IMR-90 (cell line): Measurements from ENCODE around the gene ARHGEF18. TPM values are rescaled to one million over a fixed set of nuclear protein-coding genes. Genes with fewer than 3 reads are reported as not detected.

Experiments used
- ATAC-seq: fragments of 200-7000 bp; cut with Tn5 transposase; 2 replicates; pipeline ENCODE4 v1.9.1; 2020; ENCODE audit warnings: low read depth, mild to moderate bottlenecking, moderate library complexity
- BruUV-seq: library from RNA; stranded (reverse); fragments of 400-500 nt; replicated peaks from 2 replicates; lab custom pipeline; 2021; lab: Mats Ljungman, UMichigan
- CTCF ChIA-PET: fragments of 300-600 bp; formaldehyde crosslinking; extraction: SDS; loops from one replicate; lab custom pipeline; 2021; ENCODE audit warnings: antibody characterized with exemption; lab: Yijun Ruan, JAX
- POLR2A ChIA-PET: fragments of 300-600 bp; sonication (Branson Sonifier 250); formaldehyde crosslinking; loops from one replicate; lab custom pipeline; 2022; ENCODE audit warnings: antibody characterized with exemption; ENCODE audit not compliant: unreplicated experiment; lab: Charles Lee
- DNase-seq: peaks from one replicate; pipeline ENCODE4 v3.0.0; 2013
- H2AFZ ChIP-seq: replicated peaks from 2 replicates; pipeline ENCODE3; 2013; ENCODE audit warnings: low read length, mild to moderate bottlenecking; ENCODE audit not compliant: poor library complexity
- H2AK5ac ChIP-seq: 2 replicates; pipeline ENCODE4 v1.6.1; 2013; ENCODE audit warnings: low read depth, low read length, inconsistent platforms
- H2AK9ac ChIP-seq: replicated peaks from 2 replicates; pipeline ENCODE3; 2013; ENCODE audit warnings: mild to moderate bottlenecking, low read depth, low read length, moderate library complexity; ENCODE audit not compliant: poor library complexity
- H2BK120ac ChIP-seq: 2 replicates; pipeline ENCODE4 v1.6.1; 2013; ENCODE audit warnings: low read depth, low read length, inconsistent platforms
- H2BK15ac ChIP-seq: 3 replicates; pipeline ENCODE4 v1.6.1; 2013; ENCODE audit warnings: low read depth, low read length, inconsistent platforms
- H2BK20ac ChIP-seq: 2 replicates; pipeline ENCODE4 v1.6.1; 2013; ENCODE audit warnings: low read depth, mild to moderate bottlenecking, inconsistent platforms, low read length, moderate library complexity
- H2BK5ac ChIP-seq: 2 replicates; pipeline ENCODE4 v1.6.1; 2013; ENCODE audit warnings: mild to moderate bottlenecking, low read depth, low read length, inconsistent platforms; ENCODE audit not compliant: poor library complexity, severe bottlenecking
- H3K14ac ChIP-seq: replicated peaks from 2 replicates; pipeline ENCODE4 v1.6.1; 2013; ENCODE audit warnings: low read depth, low read length, inconsistent platforms
- H3K18ac ChIP-seq: 2 replicates; pipeline ENCODE4 v1.6.1; 2013; ENCODE audit warnings: low read depth, low read length, control low read depth
- H3K23ac ChIP-seq: 2 replicates; pipeline ENCODE4 v1.6.1; 2013; ENCODE audit warnings: low read depth, low read length, inconsistent platforms
- H3K27ac ChIP-seq: 2 replicates; pipeline ENCODE4 v1.5.1; 2013; ENCODE audit warnings: mild to moderate bottlenecking, control low read depth, low read length; ENCODE audit not compliant: insufficient read depth
- H3K27me3 ChIP-seq: 2 replicates; pipeline ENCODE4 v1.6.1; 2013; ENCODE audit warnings: low read length; ENCODE audit not compliant: control insufficient read depth, insufficient read depth
- H3K36me3 ChIP-seq: 2 replicates; pipeline ENCODE4 v1.6.1; 2013; ENCODE audit warnings: low read length, mixed read lengths; ENCODE audit not compliant: control insufficient read depth, insufficient read depth
- H3K4ac ChIP-seq: 2 replicates; pipeline ENCODE4 v1.6.1; 2013; ENCODE audit warnings: low read depth, low read length, inconsistent platforms
- H3K4me1 ChIP-seq: 2 replicates; pipeline ENCODE4 v1.6.1; 2013; ENCODE audit warnings: low read length, mixed read lengths; ENCODE audit not compliant: control insufficient read depth, insufficient read depth
- H3K4me2 ChIP-seq: 2 replicates; pipeline ENCODE4 v1.6.1; 2013; ENCODE audit warnings: low read depth, mild to moderate bottlenecking, control low read depth, low read length, moderate library complexity
- H3K4me3 ChIP-seq: 2 replicates; pipeline ENCODE4 v1.5.1; 2013; ENCODE audit warnings: low read depth, mild to moderate bottlenecking, control low read depth, low read length, moderate library complexity; ENCODE audit not compliant: insufficient read depth
- H3K56ac ChIP-seq: 2 replicates; pipeline ENCODE4 v1.6.1; 2013; ENCODE audit warnings: low read length, inconsistent platforms; ENCODE audit not compliant: insufficient read depth; ENCODE audit errors: extremely low read depth
- H3K79me1 ChIP-seq, 2 experiments: 2 replicates each; pipeline ENCODE4 v1.6.1; 2013; ENCODE audit warnings: low read length in 2 of 2, inconsistent platforms in 1 of 2, low read depth in 1 of 2
- H3K9ac ChIP-seq: 2 replicates; pipeline ENCODE4 v1.6.1; 2013; ENCODE audit warnings: low read depth, low read length, control low read depth
- H3K9me1 ChIP-seq: 2 replicates; pipeline ENCODE4 v1.6.1; 2013; ENCODE audit warnings: low read length, inconsistent platforms; ENCODE audit not compliant: insufficient read depth
- H3K9me3 ChIP-seq: 2 replicates; pipeline ENCODE4 v1.6.1; 2013; ENCODE audit warnings: low read length; ENCODE audit not compliant: control insufficient read depth, insufficient read depth
- H4K20me1 ChIP-seq: 2 replicates; pipeline ENCODE4 v1.6.1; 2013; ENCODE audit warnings: low read length, inconsistent platforms; ENCODE audit not compliant: insufficient read depth
- H4K5ac ChIP-seq: 2 replicates; pipeline ENCODE4 v1.6.1; 2013; ENCODE audit warnings: mild to moderate bottlenecking, low read depth, low read length, control low read depth
- H4K8ac ChIP-seq, 2 experiments: 2 replicates each; pipeline ENCODE4 v1.6.1; 2013; ENCODE audit warnings: low read depth in 2 of 2, low read length in 2 of 2, control low read depth in 1 of 2, inconsistent platforms in 1 of 2
- H4K91ac ChIP-seq: 2 replicates; pipeline ENCODE4 v1.6.1; 2013; ENCODE audit warnings: low read depth, low read length, inconsistent platforms; ENCODE audit not compliant: insufficient read depth
- BHLHE40 ChIP-seq: fragments of 150-350 bp; IDR thresholded peaks from 2 replicates; pipeline ENCODE4 v1.6.1; 2016; ENCODE audit warnings: mild to moderate bottlenecking, low read depth, low read length
- CHD1 ChIP-seq: IDR thresholded peaks from 2 replicates; pipeline ENCODE4 v1.6.1; 2012; ENCODE audit warnings: low read depth, low read length, improper control_type of control experiment
- FOS ChIP-seq: fragments of 150-350 bp; IDR thresholded peaks from 2 replicates; pipeline ENCODE4 v1.6.1; 2016; ENCODE audit warnings: low read depth, low read length
- MAZ ChIP-seq: IDR thresholded peaks from 2 replicates; pipeline ENCODE4 v1.6.1; 2012; ENCODE audit warnings: low read depth, mild to moderate bottlenecking, low read length, improper control_type of control experiment, moderate library complexity, borderline replicate concordance
- NFE2L2 ChIP-seq: fragments of 150-350 bp; IDR thresholded peaks from 2 replicates; pipeline ENCODE4 v1.6.1; 2016; ENCODE audit warnings: low read depth, mild to moderate bottlenecking, low read length
- POLR2A ChIP-seq: IDR thresholded peaks from 2 replicates; pipeline ENCODE4 v1.6.1; 2012; ENCODE audit warnings: mild to moderate bottlenecking, low read depth, low read length
- RAD21 ChIP-seq: IDR thresholded peaks from 2 replicates; pipeline ENCODE4 v1.6.1; 2012; ENCODE audit warnings: low read length, improper control_type of control experiment
- RCOR1 ChIP-seq: IDR thresholded peaks from 2 replicates; pipeline ENCODE4 v1.6.1; 2012; ENCODE audit warnings: mild to moderate bottlenecking, low read length, improper control_type of control experiment; ENCODE audit not compliant: insufficient replicate concordance
- RFX5 ChIP-seq: IDR thresholded peaks from 2 replicates; pipeline ENCODE4 v1.8.0; 2012; ENCODE audit warnings: low read depth, mild to moderate bottlenecking, low read length, moderate library complexity
- SMC3 ChIP-seq: fragments of 150-350 bp; IDR thresholded peaks from 2 replicates; pipeline ENCODE4 v1.6.1; 2016; ENCODE audit warnings: low read depth, mild to moderate bottlenecking, antibody characterized with exemption, low read length, moderate library complexity
- WGBS, 2 experiments: methylation state at CpG; one replicate each; pipeline versions ENCODE4 v1.1.5 to v1.1.7; 2013; ENCODE audit warnings: missing lambda C conversion rate in 2 of 2; ENCODE audit not compliant: insufficient read length in 1 of 2; ENCODE audit errors: extremely low coverage in 2 of 2; 5-methylcytosine and 5-hydroxymethylcytosine counted together
- dilution Hi-C: fragments of 300-500 bp; cut with HindIII; formaldehyde crosslinking; loops from one replicate; pipeline ENCODE4 v1.14.3; 2018; ENCODE audit warnings: low sequenced_read_pairs; ENCODE audit not compliant: unreplicated experiment
- in situ Hi-C: fragments of 300-500 bp; cut with MboI; formaldehyde crosslinking; loops from 3 replicates; pipeline ENCODE4 v1.14.3; 2019; ENCODE audit warnings: low sequenced_read_pairs, inconsistent platforms, mixed read lengths
- intact Hi-C: fragments of 100-400 bp; cut with micrococcal nuclease; formaldehyde crosslinking; loops from 2 replicates; pipeline ENCODE4 v1.10.0; 2022
- polyA plus RNA-seq, 3 experiments: library from polyadenylated mRNA; depleted of rRNA; stranded (reverse); fragments of >200 nt; gene quantifications; 2 replicates each; pipeline ENCODE4 v1.2.3, GENCODE V29; 2012; ENCODE audit warnings: low replicate concordance in 1 of 3
- total RNA-seq: library from RNA; depleted of rRNA; stranded (reverse); fragments of >200 nt; gene quantifications from 2 replicates; pipeline ENCODE4 v1.2.3, GENCODE V29; 2012
- TF ChIP-seq, protein P1 (sequence below): fragments of 150-350 bp; IDR thresholded peaks from 2 replicates; pipeline ENCODE4 v1.6.1; 2017; ENCODE audit warnings: mild to moderate bottlenecking, antibody characterized with exemption, low read length, low read depth
- TF ChIP-seq, protein P2 (sequence below): fragments of 150-350 bp; IDR thresholded peaks from 2 replicates; pipeline ENCODE4 v1.6.1; 2016; ENCODE audit warnings: low read depth, mild to moderate bottlenecking, low read length, moderate library complexity, borderline replicate concordance

ARHGEF18 gene
- total and polyA plus RNA-seq, 2 of the 4 experiments (the other 2 are of a cell fraction): 11.6 to 12.4 TPM

DNA sequence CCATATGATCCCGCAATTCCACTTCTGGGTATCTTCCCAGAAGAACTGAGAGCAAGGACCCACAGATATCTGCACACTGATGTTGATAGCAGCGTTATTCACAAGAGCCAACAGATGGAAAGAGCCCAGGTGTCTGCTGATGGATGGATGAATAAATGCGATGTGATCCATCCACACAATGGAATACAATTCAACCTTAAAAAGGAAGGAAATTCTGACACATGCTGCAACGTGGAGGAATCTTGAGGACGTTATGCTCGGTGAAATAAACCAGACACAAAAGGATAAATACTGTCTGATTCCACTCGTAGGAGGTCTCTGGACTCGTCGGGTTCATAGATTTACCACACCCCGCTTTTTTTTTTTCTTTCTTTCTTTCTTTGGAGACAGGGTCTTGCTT is 21.8 kb downstream of the ARHGEF18 start:
- DNase-seq: no peak
- H3K4me2 ChIP-seq: no peak overlapping the region
- H3K56ac ChIP-seq: no peak overlapping the region
- H3K9me1 ChIP-seq: no peaks in the 10 kb centered on the region
- H3K18ac ChIP-seq: no peak overlapping the region
- POLR2A ChIA-PET: no interaction called here
- H4K91ac ChIP-seq: no peak overlapping the region
- no peak overlapping the region for H2BK120ac ChIP-seq
- WGBS, 2 experiments: 77% methylated on average over 4 of the region's 10 CpGs; no CpG with 5 or more reads in 1 of the 2 experiments
- no peak overlapping the region for H2BK20ac ChIP-seq
- no peaks in the 10 kb centered on the region for H3K36me3 ChIP-seq
- CTCF ChIA-PET: no interaction called here
- no TSS peak for BruUV-seq
- H2AFZ ChIP-seq: no peak overlapping the region
- no peaks in the 10 kb centered on the region for H3K79me1 ChIP-seq
- H4K8ac ChIP-seq: no peak overlapping the region
- H2AK5ac ChIP-seq: no peak overlapping the region
- in situ Hi-C loops (no loop called here), dilution Hi-C loops (no loop called here), intact Hi-C loops (no loop called here)
- no peak overlapping the region for H3K4ac ChIP-seq
- H3K9ac ChIP-seq: no peak overlapping the region
- H4K5ac ChIP-seq: no peak overlapping the region
- H3K9me3 ChIP-seq: no peaks in the 10 kb centered on the region
- H2AK9ac ChIP-seq: no peak overlapping the region
- no peak overlapping the region for H2BK5ac ChIP-seq
- no peaks in the 10 kb centered on the region for H3K4me1 ChIP-seq
- ATAC-seq: no peak
- no peak overlapping the region for H3K23ac ChIP-seq
- no peaks in the 10 kb centered on the region for H4K20me1 ChIP-seq
- H3K14ac ChIP-seq: no peak overlapping the region
- no peak for TF ChIP-seq MAZ
- TF ChIP-seq RFX5: no peak
- TF ChIP-seq CHD1: no peak
- TF ChIP-seq, protein P1, sequence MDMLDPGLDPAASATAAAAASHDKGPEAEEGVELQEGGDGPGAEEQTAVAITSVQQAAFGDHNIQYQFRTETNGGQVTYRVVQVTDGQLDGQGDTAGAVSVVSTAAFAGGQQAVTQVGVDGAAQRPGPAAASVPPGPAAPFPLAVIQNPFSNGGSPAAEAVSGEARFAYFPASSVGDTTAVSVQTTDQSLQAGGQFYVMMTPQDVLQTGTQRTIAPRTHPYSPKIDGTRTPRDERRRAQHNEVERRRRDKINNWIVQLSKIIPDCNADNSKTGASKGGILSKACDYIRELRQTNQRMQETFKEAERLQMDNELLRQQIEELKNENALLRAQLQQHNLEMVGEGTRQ: no peak
- no peak for TF ChIP-seq SMC3
- TF ChIP-seq BHLHE40: no peak
- no peak for TF ChIP-seq FOS
- no peak for TF ChIP-seq POLR2A
- TF ChIP-seq NFE2L2: no peak
- no peak for TF ChIP-seq RCOR1
- TF ChIP-seq, protein P2, sequence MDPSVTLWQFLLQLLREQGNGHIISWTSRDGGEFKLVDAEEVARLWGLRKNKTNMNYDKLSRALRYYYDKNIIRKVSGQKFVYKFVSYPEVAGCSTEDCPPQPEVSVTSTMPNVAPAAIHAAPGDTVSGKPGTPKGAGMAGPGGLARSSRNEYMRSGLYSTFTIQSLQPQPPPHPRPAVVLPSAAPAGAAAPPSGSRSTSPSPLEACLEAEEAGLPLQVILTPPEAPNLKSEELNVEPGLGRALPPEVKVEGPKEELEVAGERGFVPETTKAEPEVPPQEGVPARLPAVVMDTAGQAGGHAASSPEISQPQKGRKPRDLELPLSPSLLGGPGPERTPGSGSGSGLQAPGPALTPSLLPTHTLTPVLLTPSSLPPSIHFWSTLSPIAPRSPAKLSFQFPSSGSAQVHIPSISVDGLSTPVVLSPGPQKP: no peak
- no peak for TF ChIP-seq RAD21
- no peak overlapping the region for H3K27ac ChIP-seq
- no peak overlapping the region for H3K4me3 ChIP-seq
- H2BK15ac ChIP-seq: no peak overlapping the region
- H3K27me3 ChIP-seq: no peaks in the 10 kb centered on the region; the same call in 1 of the 2 replicates
